PC-3 (cell line): ENCODE measurements around the gene DNAJB1. TPM values are rescaled to one million over a fixed set of nuclear protein-coding genes. Genes with fewer than 3 reads are reported as not detected.

Experiments used
- ATAC-seq: fragments of 200-7000 bp; cut with Tn5 transposase; 2 replicates; pipeline ENCODE4 v1.9.1; 2020; ENCODE audit warnings: mild to moderate bottlenecking, moderate library complexity
- BruUV-seq: library from RNA; stranded (reverse); fragments of 400-500 nt; replicated peaks from 2 replicates; lab custom pipeline; 2021; lab: Mats Ljungman, UMichigan
- CTCF ChIA-PET: fragments of 300-600 bp; sonication (Branson Sonifier 250); formaldehyde crosslinking; loops from one replicate; lab custom pipeline; 2022; ENCODE audit warnings: antibody characterized with exemption; lab: Charles Lee
- POLR2A ChIA-PET: fragments of 300-600 bp; sonication (Branson Sonifier 250); formaldehyde crosslinking; loops from one replicate; lab custom pipeline; 2022; ENCODE audit warnings: antibody characterized with exemption; ENCODE audit not compliant: unreplicated experiment; lab: Charles Lee
- DNase-seq: peaks from one replicate; pipeline ENCODE4 v3.0.0-alpha.2; 2015
- H2AFZ ChIP-seq: fragments of 300-600 bp; sonication (generic); 2 replicates; pipeline ENCODE4 v1.6.0; 2016; ENCODE audit warnings: antibody characterized with exemption, low read length
- H3F3A ChIP-seq: fragments of 300-600 bp; sonication (generic); one replicate; pipeline ENCODE4 v1.6.0; 2017; ENCODE audit warnings: antibody characterized with exemption, low read length, control low read depth, mild to moderate bottlenecking; ENCODE audit not compliant: unreplicated experiment
- H3K27ac ChIP-seq: fragments of 300-600 bp; sonication (generic); 2 replicates; pipeline ENCODE4 v1.5.1; 2016; ENCODE audit warnings: mild to moderate bottlenecking, low read length
- H3K27me3 ChIP-seq: fragments of 300-600 bp; sonication (generic); 2 replicates; pipeline ENCODE4 v1.6.1; 2016; ENCODE audit warnings: low read length, mixed read lengths
- H3K36me3 ChIP-seq: fragments of 300-600 bp; sonication (generic); 2 replicates; pipeline ENCODE4 v1.6.1; 2016; ENCODE audit warnings: low read depth, mixed run types, low read length, mixed read lengths
- H3K4me1 ChIP-seq: fragments of 300-600 bp; sonication (generic); 2 replicates; pipeline ENCODE4 v1.5.1; 2016; ENCODE audit warnings: low read length; ENCODE audit not compliant: insufficient read depth
- H3K4me2 ChIP-seq: fragments of 300-600 bp; sonication (generic); 2 replicates; pipeline ENCODE4 v1.6.0; 2016; ENCODE audit warnings: low read length
- H3K4me3 ChIP-seq: fragments of 300-600 bp; sonication (generic); 2 replicates; pipeline ENCODE4 v1.5.1; 2016; ENCODE audit warnings: mild to moderate bottlenecking, low read length, mixed read lengths
- H3K79me2 ChIP-seq: fragments of 300-600 bp; sonication (generic); 2 replicates; pipeline ENCODE4 v1.6.1; 2017; ENCODE audit warnings: low read length, mixed read lengths
- H3K9ac ChIP-seq: fragments of 300-600 bp; sonication (generic); 2 replicates; pipeline ENCODE4 v1.6.0; 2016; ENCODE audit warnings: mild to moderate bottlenecking, low read length
- H3K9me2 ChIP-seq: fragments of 300-600 bp; sonication (generic); replicated peaks from 2 replicates; pipeline ENCODE4 v1.6.1; 2016; ENCODE audit warnings: mixed run types, low read length, mixed read lengths
- H3K9me3 ChIP-seq: fragments of 300-600 bp; sonication (generic); 2 replicates; pipeline ENCODE4 v1.6.1; 2016; ENCODE audit warnings: low read length, mixed read lengths
- H4K20me1 ChIP-seq: fragments of 300-600 bp; sonication (generic); 2 replicates; pipeline ENCODE4 v1.6.1; 2016; ENCODE audit warnings: low read length, mixed read lengths
- CTCF ChIP-seq: fragments of 300-600 bp; sonication (generic); conservative IDR thresholded peaks from 2 replicates; pipeline ENCODE4 v1.5.1; 2017; ENCODE audit warnings: antibody characterized with exemption, low read depth, mild to moderate bottlenecking, low read length
- EZH2 ChIP-seq: fragments of 300-600 bp; sonication (generic); IDR thresholded peaks from one replicate; pipeline ENCODE4 v1.6.1; 2017; ENCODE audit warnings: antibody characterized with exemption, mild to moderate bottlenecking, low read length; ENCODE audit not compliant: unreplicated experiment
- EZH2phosphoT487 ChIP-seq: fragments of 300-600 bp; sonication (generic); IDR thresholded peaks from 2 replicates; pipeline ENCODE4 v1.6.1; 2018; ENCODE audit warnings: mild to moderate bottlenecking, antibody characterized with exemption, low read length, borderline replicate concordance
- intact Hi-C: fragments of 100-400 bp; cut with micrococcal nuclease; formaldehyde crosslinking; loops from 2 replicates; pipeline ENCODE4 v1.9.0; 2023
- total RNA-seq: library from RNA; depleted of rRNA; stranded (reverse); fragments of >200 nt; gene quantifications from 2 replicates; pipeline ENCODE4 v1.2.3, GENCODE V29; 2014

DNAJB1 gene
- total RNA-seq, 1 experiment from 2014 or later: 167 TPM

- H3K27me3 ChIP-seq: no peaks in the 10 kb centered on the region
- ATAC-seq: no peak
- CTCF ChIA-PET: no interaction called here
- no peak overlapping the region for H3K4me2 ChIP-seq
- H4K20me1 ChIP-seq: no peaks in the 10 kb centered on the region
- no peak overlapping the region for H3K27ac ChIP-seq
- H3K4me1 ChIP-seq: peaks cover 10% of the 10 kb centered on the region
- peaks cover 25% of the 10 kb centered on the region; the same call in 1 of the 2 replicates for H3K36me3 ChIP-seq
- no peak overlapping the region for H3K9ac ChIP-seq
- H3F3A ChIP-seq: no peaks in the 10 kb centered on the region
- TSS peak; percentile 44 for BruUV-seq
- no peak for DNase-seq
- POLR2A ChIA-PET: no interaction called here
- TF ChIP-seq CTCF (no peak), EZH2phosphoT487 (no peak), EZH2 (no peak)
- no peak overlapping the region for H3K4me3 ChIP-seq
- H3K79me2 ChIP-seq: no peaks in the 10 kb centered on the region
- H3K9me3 ChIP-seq: no peaks in the 10 kb centered on the region
- intact Hi-C loops: loop anchor here (10.0 kb wide), 1 partner anchor 335 kb away; the partner anchor contains the start of gene ASF1B
- no peak overlapping the region for H2AFZ ChIP-seq
- H3K9me2 ChIP-seq: no peaks in the 10 kb centered on the region
Measured at GRCh38 chr19:14470031-14470876, 47.9 kb downstream of the DNAJB1 start.

DNA sequence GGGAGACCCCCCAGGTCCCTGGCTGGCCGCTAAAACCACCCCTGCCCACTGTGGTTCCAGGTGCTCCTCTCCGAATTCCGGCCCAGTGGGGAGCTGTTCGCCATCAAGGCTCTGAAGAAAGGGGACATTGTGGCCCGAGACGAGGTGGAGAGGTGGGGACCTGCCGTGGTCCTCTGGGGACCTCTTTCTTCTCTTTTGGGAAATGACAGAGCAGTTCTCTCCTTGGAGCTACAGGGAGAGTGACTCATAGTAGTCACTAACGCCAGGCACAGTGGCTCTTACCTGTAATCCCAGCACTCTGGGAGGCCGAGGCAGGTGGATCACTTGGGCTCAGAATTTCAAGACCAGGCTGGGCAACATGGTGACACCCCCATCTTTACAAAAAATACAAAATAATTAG, 50.4 kb downstream of the DNAJB1 start:
- no TSS peak for BruUV-seq
- Histone ChIP-seq H3K9me2 (no peaks in the 10 kb centered on the region), H2AFZ (no peak overlapping the region), H3K9me3 (no peaks in the 10 kb centered on the region), H3K4me2 (no peak overlapping the region), H3K27ac (no peak overlapping the region), H3K4me3 (no peak overlapping the region), H4K20me1 (no peaks in the 10 kb centered on the region), H3K36me3 (peaks cover 39% of the 10 kb centered on the region), H3K4me1 (peaks cover 3% of the 10 kb centered on the region; the same call in 1 of the 2 replicates), H3K79me2 (no peaks in the 10 kb centered on the region), H3F3A (no peaks in the 10 kb centered on the region), H3K27me3 (no peaks in the 10 kb centered on the region), H3K9ac (no peak overlapping the region)
- ChIA-PET POLR2A (no interaction called here), CTCF (interaction anchor here (0.5 to 1.0 kb wide), 6 partner anchors 34 to 331 kb away, joined by 3 to 7 read pairs (median 5); partner anchors contain the start of gene ASF1B)
- intact Hi-C loops: no loop called here
- ATAC-seq: peak; percentile 39
- TF ChIP-seq CTCF (peak; percentile 47), EZH2 (no peak), EZH2phosphoT487 (no peak)
- peak; percentile 42 for DNase-seq
